Endothelial cell of umbilical vein (primary cell): Measurements from ENCODE around the gene TFAP2A. TPM values are rescaled to one million over a fixed set of nuclear protein-coding genes. Genes with fewer than 3 reads are reported as not detected.

ENCODE experiments used
- BruUV-seq: library from RNA; stranded (reverse); fragments of 400-500 nt; replicated peaks from 2 replicates; lab custom pipeline; 2021; lab: Mats Ljungman, UMichigan
- CTCF ChIA-PET: fragments of 300-600, 350-600 bp; sonication (Branson Sonifier 250); formaldehyde crosslinking; loops from one replicate; lab custom pipeline; 2021; ENCODE audit warnings: antibody characterized with exemption, inconsistent platforms; lab: Charles Lee
- POLR2A ChIA-PET: fragments of 300-600, 350-600 bp; sonication (Branson Sonifier 250); formaldehyde crosslinking; loops from one replicate; lab custom pipeline; 2021; ENCODE audit warnings: antibody characterized with exemption, inconsistent platforms; lab: Charles Lee
- DNase-seq: peaks from one replicate; pipeline ENCODE4 v3.0.0-alpha.2; 2011; ENCODE audit warnings: low read depth, low spot score
- FAIRE-seq: peaks from 2 replicates; lab custom pipeline; 2011; peaks lifted over from hg19 to GRCh38; lab: Jason Lieb, UNC
- H2AFZ ChIP-seq: 2 replicates; pipeline ENCODE4 v1.6.0; 2012; ENCODE audit warnings: low read depth, low read length, control low read depth, inconsistent platforms
- H3K27ac ChIP-seq: 2 replicates; pipeline ENCODE4 v1.5.1; 2011; ENCODE audit warnings: low read depth, mild to moderate bottlenecking, control low read depth, low read length, moderate library complexity; ENCODE audit not compliant: insufficient read depth
- H3K27me3 ChIP-seq, 2 experiments: 2 replicates each; pipeline versions ENCODE4 v1.6.0 to v1.6.1; 2011; ENCODE audit warnings: low read length in 2 of 2, mixed read lengths in 1 of 2; ENCODE audit not compliant: control insufficient read depth in 2 of 2, insufficient read depth in 2 of 2
- H3K36me3 ChIP-seq, 2 experiments: 2 replicates in 1 of 2; 3 replicates in 1 of 2; pipeline ENCODE4 v1.5.1; 2011; ENCODE audit warnings: low read length in 2 of 2, mild to moderate bottlenecking in 1 of 2, moderate library complexity in 1 of 2; ENCODE audit not compliant: control insufficient read depth in 2 of 2, insufficient read depth in 2 of 2; ENCODE audit errors: extremely low read depth in 1 of 2
- H3K4me1 ChIP-seq: 3 replicates; pipeline ENCODE4 v1.5.1; 2011; ENCODE audit warnings: mild to moderate bottlenecking, low read length; ENCODE audit not compliant: control insufficient read depth, insufficient read depth; ENCODE audit errors: extremely low read depth
- H3K4me2 ChIP-seq: 2 replicates; pipeline ENCODE4 v1.6.1; 2011; ENCODE audit warnings: low read length, control low read depth, mixed read lengths; ENCODE audit not compliant: insufficient read depth
- H3K4me3 ChIP-seq, 3 experiments: fragments of 200-600 bp in 1 of 3; sonication (generic), shearing (Covaris generic) in 1 of 3; replicated peaks in 1 of 3; 2 replicates each; pipeline ENCODE4 v1.5.1; 2011 to 2016; ENCODE audit warnings: control low read depth in 3 of 3, low read length in 3 of 3, mild to moderate bottlenecking in 2 of 3, inconsistent platforms in 1 of 3, low read depth in 1 of 3, moderate library complexity in 1 of 3; ENCODE audit not compliant: insufficient read depth in 1 of 3
- H3K79me2 ChIP-seq: 2 replicates; pipeline ENCODE4 v1.6.0; 2012; ENCODE audit warnings: low read length, inconsistent platforms; ENCODE audit not compliant: control insufficient read depth, insufficient read depth
- H3K9ac ChIP-seq: replicated peaks from 2 replicates; pipeline ENCODE3; 2011; ENCODE audit warnings: low read length, control low read depth; ENCODE audit not compliant: insufficient read depth; ENCODE audit errors: extremely low read depth
- H3K9me1 ChIP-seq: replicated peaks from 3 replicates; pipeline ENCODE4 v1.6.0; 2011; ENCODE audit warnings: mild to moderate bottlenecking, low read length; ENCODE audit not compliant: control insufficient read depth, insufficient read depth; ENCODE audit errors: extremely low read depth
- H3K9me3 ChIP-seq: replicated peaks from 2 replicates; pipeline ENCODE4 v1.5.1; 2012; ENCODE audit warnings: low read length, inconsistent platforms; ENCODE audit not compliant: control insufficient read depth, insufficient read depth
- H4K20me1 ChIP-seq: replicated peaks from 2 replicates; pipeline ENCODE3; 2011; ENCODE audit warnings: mild to moderate bottlenecking, low read length; ENCODE audit not compliant: control insufficient read depth, insufficient read depth; ENCODE audit errors: extremely low read depth
- EZH2 ChIP-seq: IDR thresholded peaks from 2 replicates; pipeline ENCODE4 v1.6.1; 2012; ENCODE audit warnings: borderline replicate concordance, low read depth, mild to moderate bottlenecking, moderate library complexity, low read length, inconsistent platforms; ENCODE audit not compliant: severe bottlenecking
- FOS ChIP-seq: IDR thresholded peaks from 2 replicates; pipeline ENCODE4 v1.6.1; 2011; ENCODE audit warnings: mild to moderate bottlenecking, low read length, moderate library complexity, borderline replicate concordance; ENCODE audit not compliant: insufficient read depth
- GATA2 ChIP-seq: IDR thresholded peaks from 2 replicates; pipeline ENCODE4 v1.7.0; 2011; ENCODE audit warnings: low read depth, mild to moderate bottlenecking, moderate library complexity, mixed read lengths, low read length; ENCODE audit not compliant: insufficient read length, insufficient read depth
- JUN ChIP-seq: IDR thresholded peaks from 2 replicates; pipeline ENCODE4 v1.6.1; 2011; ENCODE audit warnings: borderline replicate concordance, low read depth; ENCODE audit not compliant: insufficient read length, insufficient read depth
- MAX ChIP-seq: IDR thresholded peaks from 2 replicates; pipeline ENCODE4 v1.6.1; 2011; ENCODE audit not compliant: insufficient read depth, insufficient read length
- MYC ChIP-seq: IDR thresholded peaks from one replicate; pipeline ENCODE4 v1.6.1; 2011; ENCODE audit warnings: mild to moderate bottlenecking, low read depth, low read length
- POLR2A ChIP-seq: IDR thresholded peaks from 2 replicates; pipeline ENCODE4 v1.6.1; 2012; ENCODE audit warnings: low read depth, mild to moderate bottlenecking, control low read depth, low read length
- POLR2AphosphoS5 ChIP-seq: IDR thresholded peaks from 2 replicates; pipeline ENCODE4 v1.6.1; 2012; ENCODE audit warnings: low read depth, mild to moderate bottlenecking, control low read depth, low read length, moderate library complexity; ENCODE audit not compliant: insufficient read depth
- dilution Hi-C: fragments of 300-500 bp; cut with MboI; formaldehyde crosslinking; loops from one replicate; pipeline ENCODE4 v1.15.0; 2019; ENCODE audit warnings: low sequenced_read_pairs; ENCODE audit not compliant: extremely low pct_ligation_motif_present
- intact Hi-C: fragments of 100-400 bp; cut with micrococcal nuclease; formaldehyde crosslinking; loops from one replicate; pipeline ENCODE4 v1.10.0; 2022
- polyA plus RNA-seq, 4 experiments: library from polyadenylated mRNA; depleted of rRNA in 3 of 4; stranded (reverse) in 3 of 4; unstranded in 1 of 4; fragments of >200 nt; gene quantifications; 2 replicates each; pipeline versions ENCODE4 v1.2.1 to v1.2.3, GENCODE V29; 2011 to 2012; ENCODE audit warnings: missing spikeins in 1 of 4
- total RNA-seq: library from RNA; stranded (reverse); gene quantifications from 2 replicates; pipeline ENCODE4 v1.2.3, GENCODE V29; 2021
- TF ChIP-seq, protein P1 (sequence below), 2 donors: IDR thresholded peaks; 1 replicate in 1 of 2; 2 replicates in 1 of 2; pipeline ENCODE4 v1.5.1; 2011; ENCODE audit warnings: low read length in 2 of 2, mild to moderate bottlenecking in 2 of 2, moderate library complexity in 2 of 2, control low read depth in 1 of 2, inconsistent platforms in 1 of 2, low read depth in 1 of 2; ENCODE audit not compliant: insufficient read depth in 1 of 2; ENCODE audit errors: extremely low read depth in 1 of 2

TFAP2A gene
- total and polyA plus RNA-seq, 2 donors (not counting 3 experiments of a cell fraction or from before 2014, with no cell fraction given): 0.06 TPM; not detected in 1

GRCh38 chr6:10420546-10421157 is 5.8 kb upstream of the TFAP2A start:
- intact Hi-C loops: loop anchor here (10.0 kb wide), 1 partner anchor 1986 kb away; the partner anchor contains the start of gene SLC35B3
- peaks cover 2% of the 10 kb centered on the region for H3K4me1 ChIP-seq
- no peaks in the 10 kb centered on the region for H4K20me1 ChIP-seq
- no peak overlapping the region for H2AFZ ChIP-seq
- H3K4me3 ChIP-seq: no peak overlapping the region
- POLR2A ChIA-PET: no interaction called here
- no peak overlapping the region for H3K9ac ChIP-seq
- dilution Hi-C loops: no loop called here
- CTCF ChIA-PET: interaction anchor here (1.4 kb wide), 1 partner anchor 9 kb away, joined by 4 read pairs; no protein-coding TSS in a partner anchor
- no peaks in the 10 kb centered on the region for H3K9me3 ChIP-seq
- H3K79me2 ChIP-seq: no peaks in the 10 kb centered on the region
- DNase-seq (no peak), FAIRE-seq (no peak)
- H3K27me3 ChIP-seq: peaks cover 97 to 99% of the 10 kb centered on the region in 2 experiments
- TF ChIP-seq EZH2: no peak
- no peak for TF ChIP-seq GATA2
- TF ChIP-seq, protein P1, sequence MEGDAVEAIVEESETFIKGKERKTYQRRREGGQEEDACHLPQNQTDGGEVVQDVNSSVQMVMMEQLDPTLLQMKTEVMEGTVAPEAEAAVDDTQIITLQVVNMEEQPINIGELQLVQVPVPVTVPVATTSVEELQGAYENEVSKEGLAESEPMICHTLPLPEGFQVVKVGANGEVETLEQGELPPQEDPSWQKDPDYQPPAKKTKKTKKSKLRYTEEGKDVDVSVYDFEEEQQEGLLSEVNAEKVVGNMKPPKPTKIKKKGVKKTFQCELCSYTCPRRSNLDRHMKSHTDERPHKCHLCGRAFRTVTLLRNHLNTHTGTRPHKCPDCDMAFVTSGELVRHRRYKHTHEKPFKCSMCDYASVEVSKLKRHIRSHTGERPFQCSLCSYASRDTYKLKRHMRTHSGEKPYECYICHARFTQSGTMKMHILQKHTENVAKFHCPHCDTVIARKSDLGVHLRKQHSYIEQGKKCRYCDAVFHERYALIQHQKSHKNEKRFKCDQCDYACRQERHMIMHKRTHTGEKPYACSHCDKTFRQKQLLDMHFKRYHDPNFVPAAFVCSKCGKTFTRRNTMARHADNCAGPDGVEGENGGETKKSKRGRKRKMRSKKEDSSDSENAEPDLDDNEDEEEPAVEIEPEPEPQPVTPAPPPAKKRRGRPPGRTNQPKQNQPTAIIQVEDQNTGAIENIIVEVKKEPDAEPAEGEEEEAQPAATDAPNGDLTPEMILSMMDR (IDR thresholded peaks at IDR 0.05; ENCODE audit: extremely low read depth in 1 of 2, insufficient read depth in 1 of 2, low read depth in 1 of 2, low read length in 2 of 2): no peak
- no peak for TF ChIP-seq POLR2A
- no peak for TF ChIP-seq JUN
- no peak for TF ChIP-seq POLR2AphosphoS5
- TF ChIP-seq FOS: no peak
- TF ChIP-seq MYC: no peak
- TF ChIP-seq MAX: no peak
- H3K27ac ChIP-seq: no peak overlapping the region
- no peak overlapping the region for H3K4me2 ChIP-seq
- H3K36me3 ChIP-seq: no peaks in the 10 kb centered on the region
- BruUV-seq: no TSS peak
- H3K9me1 ChIP-seq: no peaks in the 10 kb centered on the region
